SU-DHL-6 (cell line): ENCODE data around the gene CFAP141.

Experiments used
- H2AFZ ChIP-seq: fragments of 200-600 bp; sonication (generic); 2 replicates; pipeline ENCODE4 v1.6.1; 2014; ENCODE audit warnings: low read depth, mild to moderate bottlenecking, moderate library complexity, mixed read lengths, antibody characterized with exemption, low read length; ENCODE audit not compliant: severe bottlenecking
- H3F3A ChIP-seq: fragments of 200-600 bp; shearing (Covaris generic); 2 replicates; pipeline ENCODE4 v1.6.0; 2016; ENCODE audit warnings: antibody characterized with exemption, mild to moderate bottlenecking; ENCODE audit not compliant: insufficient read depth
- H3K27ac ChIP-seq: fragments of 200-600 bp; sonication (generic); 2 replicates; pipeline ENCODE4 v1.5.1; 2016; ENCODE audit warnings: low read depth, mild to moderate bottlenecking, low read length, moderate library complexity, mixed read lengths
- H3K27me3 ChIP-seq: fragments of 200-600 bp; sonication (generic), shearing (Covaris generic); 2 replicates; pipeline ENCODE4 v1.6.0; 2014; ENCODE audit warnings: mild to moderate bottlenecking, low read length
- H3K36me3 ChIP-seq: fragments of 200-600 bp; sonication (generic); 2 replicates; pipeline ENCODE4 v1.6.1; 2014; ENCODE audit warnings: mild to moderate bottlenecking, low read length, mixed read lengths
- H3K4me2 ChIP-seq: fragments of 300-600, 200-600 bp; shearing (Covaris generic), sonication (generic); 2 replicates; pipeline ENCODE4 v1.6.0; 2014; ENCODE audit warnings: low read length, low read depth, mild to moderate bottlenecking; ENCODE audit not compliant: poor library complexity, severe bottlenecking
- H3K4me3 ChIP-seq: fragments of 200-600 bp; sonication (generic); 2 replicates; pipeline ENCODE4 v1.5.1; 2014; ENCODE audit warnings: antibody characterized with exemption, low read length, mild to moderate bottlenecking, mixed read lengths; ENCODE audit not compliant: insufficient read depth, poor library complexity, severe bottlenecking
- H3K79me2 ChIP-seq: fragments of 200-600 bp; sonication (generic); 2 replicates; pipeline ENCODE4 v1.6.1; 2014; ENCODE audit warnings: mild to moderate bottlenecking, low read length, moderate library complexity; ENCODE audit not compliant: insufficient read depth
- H3K9ac ChIP-seq: fragments of 200-600 bp; sonication (generic); 2 replicates; pipeline ENCODE4 v1.7.0; 2014; ENCODE audit warnings: mild to moderate bottlenecking, low read length
- H3K9me2 ChIP-seq: fragments of 200-600 bp; sonication (generic); replicated peaks from 2 replicates; pipeline ENCODE4 v1.6.1; 2014; ENCODE audit warnings: low read length; ENCODE audit not compliant: insufficient read depth
- H3K9me3 ChIP-seq: fragments of 200-600 bp; sonication (generic); 2 replicates; pipeline ENCODE4 v1.6.1; 2014; ENCODE audit warnings: low read length, mixed read lengths; ENCODE audit not compliant: insufficient read depth
- H4K20me1 ChIP-seq: fragments of 200-600 bp; sonication (generic); 2 replicates; pipeline ENCODE4 v1.6.1; 2014; ENCODE audit warnings: low read depth, mild to moderate bottlenecking, antibody characterized with exemption, low read length, moderate library complexity, mixed read lengths
- CTCF ChIP-seq: fragments of 200-600 bp; sonication (generic); IDR thresholded peaks from one replicate; pipeline ENCODE4 v1.5.1; 2017; ENCODE audit warnings: antibody characterized with exemption, mild to moderate bottlenecking, low read length, moderate library complexity; ENCODE audit not compliant: insufficient read depth, poor library complexity, severe bottlenecking
- EZH2phosphoT487 ChIP-seq: fragments of 200-600 bp; sonication (generic), shearing (Covaris generic); conservative IDR thresholded peaks from 2 replicates; pipeline ENCODE4 v1.6.1; 2018; ENCODE audit warnings: mild to moderate bottlenecking, antibody characterized with exemption, low read length, moderate library complexity, mixed read lengths

Gene CFAP141

GRCh38 chr1:154174654-154175053 lies 31.5 kb downstream of the CFAP141 start:
- H3K27me3 ChIP-seq = no peaks in the 10 kb centered on the region
- peaks cover 29% of the 10 kb centered on the region; the same call in 1 of the 2 replicates for H4K20me1 ChIP-seq
- H3K9ac ChIP-seq = no peak overlapping the region
- no peaks in the 10 kb centered on the region for H3K9me2 ChIP-seq
- TF ChIP-seq CTCF (no peak), EZH2phosphoT487 (no peak)
- peaks cover 29% of the 10 kb centered on the region for H3K36me3 ChIP-seq
- H3K79me2 ChIP-seq = peaks cover 53% of the 10 kb centered on the region
- no peak overlapping the region for H3K27ac ChIP-seq
- H3K9me3 ChIP-seq = no peaks in the 10 kb centered on the region
- H3K4me3 ChIP-seq = no peak overlapping the region
- H2AFZ ChIP-seq = no peak overlapping the region
- H3K4me2 ChIP-seq = no peak overlapping the region
- H3F3A ChIP-seq = no peaks in the 10 kb centered on the region

GRCh38 chr1:154171880-154172279 lies 34.3 kb downstream of the CFAP141 start:
- Histone ChIP-seq H3K9me3 (no peaks in the 10 kb centered on the region), H3K9me2 (no peaks in the 10 kb centered on the region), H3K4me3 (no peak overlapping the region), H3K9ac (no peak overlapping the region), H3F3A (no peaks in the 10 kb centered on the region), H2AFZ (no peak overlapping the region), H4K20me1 (peaks cover 4% of the 10 kb centered on the region; the same call in 1 of the 2 replicates), H3K79me2 (peaks cover 25% of the 10 kb centered on the region), H3K27me3 (no peaks in the 10 kb centered on the region), H3K4me2 (no peak overlapping the region), H3K36me3 (peaks cover 30% of the 10 kb centered on the region), H3K27ac (no peak overlapping the region)
- no peak for TF ChIP-seq EZH2phosphoT487
- TF ChIP-seq CTCF = no peak

GRCh38 chr1:154171223-154171583 lies 34.9 kb downstream of the CFAP141 start:
- Histone ChIP-seq H3K27me3 (no peaks in the 10 kb centered on the region), H3K4me3 (no peak overlapping the region), H3K9me3 (no peaks in the 10 kb centered on the region), H3K36me3 (peaks cover 31% of the 10 kb centered on the region), H3K9ac (no peak overlapping the region), H3K9me2 (no peaks in the 10 kb centered on the region), H4K20me1 (peaks cover 4% of the 10 kb centered on the region; the same call in 1 of the 2 replicates), H3F3A (no peaks in the 10 kb centered on the region), H2AFZ (no peak overlapping the region), H3K79me2 (peaks cover 18% of the 10 kb centered on the region), H3K4me2 (no peak overlapping the region), H3K27ac (no peak overlapping the region)
- TF ChIP-seq CTCF (no peak), EZH2phosphoT487 (no peak)
